Stimulated activated CD4-positive, alpha-beta T cell treated with anti-CD3 and anti-CD28 coated beads, Interleukin-4, amount 100 ng/mL, for 48 hours (primary cell): ENCODE results near the gene ZNF487.
A peak's percentile ranks its signal among the peaks of the same experiment; 100 is the strongest.
"Not testable (repeated sequence)": the region's sequence is repeated elsewhere in the genome, so short reads cannot be mapped to it uniquely, and the experiment has no call there.

Source experiments
- DNase-seq, 2 donors: peaks; one replicate each; pipeline ENCODE4 v3.0.0-alpha.2; 2020; ENCODE audit warnings: low read depth in 2 of 2

Gene ZNF487

DNA sequence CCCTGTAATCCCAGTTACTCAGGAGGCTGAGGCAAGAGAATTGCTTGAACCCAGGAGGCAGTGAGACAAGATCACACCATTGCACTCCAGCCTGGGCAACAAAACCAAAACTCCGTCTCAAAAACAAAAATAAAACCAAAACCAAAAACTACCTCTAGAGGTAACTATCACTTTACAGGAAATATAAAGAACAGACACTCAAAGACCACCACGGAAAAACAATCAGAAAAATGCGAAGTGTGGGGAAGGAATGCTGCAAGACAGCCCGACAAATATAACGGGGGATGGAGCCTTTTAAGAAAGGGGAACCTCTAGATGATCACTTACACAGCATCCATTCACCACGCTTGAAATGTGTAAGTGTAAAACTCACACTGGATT, 32.2 kb upstream of the ZNF487 start:
- DNase-seq = no peak

DNA sequence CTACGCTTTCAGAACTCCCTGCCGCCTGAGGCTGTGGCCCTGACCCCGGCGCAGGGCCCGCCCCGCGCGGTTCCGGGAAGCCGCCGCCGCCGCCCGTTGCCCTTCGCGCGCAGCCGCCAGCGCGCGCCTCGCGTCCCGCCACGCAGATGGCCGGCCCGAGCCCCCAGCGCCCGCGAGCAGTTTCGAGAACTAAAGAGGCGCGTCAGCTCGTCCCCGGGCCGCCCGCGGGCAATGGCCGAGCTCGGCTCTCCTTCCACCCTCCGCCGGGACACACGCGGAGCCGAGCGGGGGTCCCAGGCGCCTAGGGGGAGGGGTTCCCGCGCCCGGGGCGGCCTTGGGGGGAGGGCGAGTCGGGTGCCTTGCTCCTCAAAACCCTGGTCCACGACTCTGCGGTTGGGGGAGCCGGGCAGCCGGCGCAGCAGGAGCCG, 29.7 kb upstream of the ZNF487 start:
- no peak for DNase-seq

DNA sequence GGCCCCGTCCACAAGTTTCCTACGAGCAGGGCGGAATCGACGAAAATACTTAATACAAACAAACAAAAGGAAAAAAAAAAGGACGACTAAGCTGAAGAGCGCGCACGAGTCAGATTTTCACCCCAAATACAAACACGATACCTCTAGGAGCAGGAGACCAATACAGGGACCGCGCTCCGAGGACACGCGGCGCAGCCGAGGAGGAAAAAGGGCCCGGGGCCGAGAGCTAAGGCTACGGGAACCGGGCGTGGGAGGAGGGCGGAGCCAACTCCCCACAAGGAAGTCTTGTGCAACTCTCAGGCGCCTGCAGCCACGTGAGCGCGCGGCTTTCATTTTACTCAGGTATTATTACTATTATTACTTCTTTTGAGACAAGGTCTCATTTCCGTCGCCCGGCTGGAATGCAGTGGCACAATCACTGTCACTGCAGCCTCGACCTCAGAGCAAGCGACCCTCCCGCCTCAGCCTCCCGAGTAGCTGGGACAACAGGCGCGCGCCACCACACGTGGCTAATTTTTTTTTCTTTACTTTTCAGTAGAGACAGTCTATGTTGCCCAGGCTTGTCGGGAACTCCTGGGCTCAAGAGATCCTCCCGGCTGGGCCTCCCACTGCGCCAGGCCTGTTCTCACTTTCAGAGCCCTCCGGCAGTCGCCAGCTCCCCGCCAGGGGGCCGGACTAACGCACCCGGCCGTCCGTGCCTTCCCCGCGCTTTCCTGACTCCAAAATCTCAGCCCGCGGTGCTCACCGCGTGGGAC, 29.2 kb upstream of the ZNF487 start:
- peak; percentile 87 to 93 for DNase-seq

DNA sequence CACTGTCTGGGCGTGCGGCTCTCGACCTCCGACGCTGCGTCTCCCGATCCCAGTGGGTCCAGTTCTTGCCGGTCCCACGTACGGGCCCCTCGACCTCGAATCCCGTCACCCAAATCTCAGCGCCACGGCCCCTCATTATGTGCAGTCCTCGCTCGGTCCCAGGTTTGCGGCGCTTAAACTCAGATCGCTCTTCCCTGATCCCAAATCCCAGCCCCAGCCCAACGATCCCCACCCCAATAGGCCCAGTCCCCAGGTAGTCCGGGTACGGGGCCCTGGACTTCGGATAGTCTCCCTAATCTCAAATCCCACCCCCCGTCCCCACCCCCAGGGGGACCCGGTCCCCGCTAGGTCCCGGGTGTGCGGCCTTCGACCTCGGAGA, 28.6 kb upstream of the ZNF487 start:
- DNase-seq = no peak

DNA sequence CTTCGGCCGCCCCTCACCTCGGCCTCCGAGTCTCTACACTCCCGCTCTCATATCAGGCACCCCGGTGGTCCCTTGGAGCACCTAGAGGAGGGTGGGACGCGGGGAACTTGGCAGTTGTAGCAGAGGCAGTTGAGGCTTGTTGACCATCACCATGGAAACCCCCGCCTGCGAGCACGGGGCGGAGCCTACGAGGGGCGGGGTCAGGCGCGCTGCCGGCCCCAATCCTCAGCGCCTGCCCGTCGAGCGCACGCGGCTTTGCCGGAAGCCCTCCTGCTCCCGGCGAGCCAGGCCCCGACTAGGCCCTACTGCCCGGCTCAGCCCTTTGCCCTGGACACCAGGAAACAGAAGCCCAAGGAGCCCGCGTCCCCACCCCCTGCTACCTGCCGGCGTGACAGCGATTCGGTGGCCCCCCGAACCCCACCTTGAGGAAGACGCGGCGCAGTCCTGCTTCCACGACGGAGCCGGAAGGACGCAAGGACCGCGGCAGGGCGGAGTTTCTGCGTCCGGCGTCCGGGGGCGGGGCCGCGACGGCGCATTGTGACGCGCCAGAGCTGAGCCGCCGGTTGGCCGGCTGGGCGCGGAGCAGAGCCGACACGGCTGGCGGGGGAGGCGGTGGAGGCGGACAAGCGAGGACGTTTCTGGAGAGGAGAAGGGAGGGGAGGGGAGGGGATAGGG, 28.1 kb upstream of the ZNF487 start, which contains the start of gene HNRNPF:
Gene HNRNPF, minus strand, starts transcription at position 477 of the 675 bp plus-strand sequence. CDS start 21,302 bp downstream, outside the sequence.
- DNase-seq = peak; percentile 93 to 94

DNA sequence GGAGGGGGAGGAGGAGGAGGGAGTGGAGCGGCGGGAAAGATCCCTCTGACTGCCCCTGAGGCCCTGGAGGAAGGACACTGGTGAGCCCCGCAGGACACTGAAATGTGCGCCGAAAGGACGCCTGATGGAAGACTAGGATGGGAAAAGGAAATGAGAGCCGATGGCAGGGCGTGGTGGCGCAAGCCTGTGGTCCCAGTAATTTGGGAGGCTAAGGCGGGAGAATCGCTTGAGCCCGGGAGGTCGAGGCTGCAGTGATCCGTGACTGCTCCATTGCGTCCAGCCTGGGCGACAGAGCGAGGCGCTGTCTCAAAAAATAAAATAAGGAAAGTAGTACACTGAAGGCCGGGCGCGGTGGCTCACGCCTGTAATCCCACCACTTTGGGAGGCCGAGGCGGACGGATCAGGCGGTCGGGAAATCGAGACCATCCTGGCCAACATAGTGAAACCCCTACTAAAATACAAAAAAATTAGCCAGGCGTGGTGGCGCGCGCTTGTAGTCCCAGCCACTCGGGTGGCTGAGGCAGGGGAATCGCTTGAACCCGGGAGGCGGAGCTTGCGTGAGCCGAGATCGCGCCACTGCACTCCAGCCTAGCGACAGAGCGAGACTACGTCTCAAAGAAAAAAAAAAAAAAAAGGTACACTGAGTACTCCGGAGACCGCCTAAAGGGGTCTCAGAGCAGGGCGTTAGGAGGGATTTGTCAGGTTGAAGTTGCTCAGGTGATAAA, 27.4 kb upstream of the ZNF487 start:
- DNase-seq = peak in 1 of 2 donors; percentile 65

DNA sequence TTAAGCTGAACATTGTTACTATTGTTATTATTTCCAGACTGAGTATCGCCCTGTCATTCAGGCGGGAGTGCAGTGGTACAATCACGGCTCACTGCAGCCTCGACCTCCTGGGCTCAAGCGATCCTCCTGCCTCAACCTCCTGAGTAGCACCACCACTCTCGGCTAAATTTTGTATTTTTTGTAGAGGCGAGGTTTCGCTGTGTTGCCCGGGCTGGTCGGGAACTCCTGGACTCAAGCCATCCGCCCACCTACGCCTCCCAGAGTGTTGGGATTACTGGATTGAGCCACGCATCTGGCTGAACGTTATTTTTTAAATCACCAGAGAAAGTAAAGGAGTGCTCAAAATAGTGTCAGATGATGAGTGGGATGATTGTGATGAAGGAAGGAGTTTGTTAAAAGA, 26.6 kb upstream of the ZNF487 start:
- no peak for DNase-seq

DNA sequence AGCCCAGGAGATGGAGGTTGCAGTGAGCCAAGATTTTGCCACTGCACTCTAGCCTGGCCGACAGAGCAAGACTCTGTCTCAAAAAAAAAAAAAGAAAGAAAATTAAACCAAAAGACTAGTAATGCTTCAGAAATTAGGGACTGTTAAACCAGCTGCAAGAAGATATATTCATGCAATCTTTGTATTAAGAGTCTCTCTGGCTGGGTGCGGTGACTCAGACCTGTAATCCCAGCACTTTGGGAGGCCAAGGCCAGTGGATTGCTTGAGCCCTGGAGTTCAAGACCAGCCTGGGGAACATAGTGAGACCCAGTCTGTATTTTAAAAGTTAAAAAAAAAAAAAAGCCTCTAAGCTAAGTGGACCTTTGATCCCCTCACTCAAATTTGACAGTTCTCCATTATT, 25.4 kb upstream of the ZNF487 start:
- no peak for DNase-seq

DNA sequence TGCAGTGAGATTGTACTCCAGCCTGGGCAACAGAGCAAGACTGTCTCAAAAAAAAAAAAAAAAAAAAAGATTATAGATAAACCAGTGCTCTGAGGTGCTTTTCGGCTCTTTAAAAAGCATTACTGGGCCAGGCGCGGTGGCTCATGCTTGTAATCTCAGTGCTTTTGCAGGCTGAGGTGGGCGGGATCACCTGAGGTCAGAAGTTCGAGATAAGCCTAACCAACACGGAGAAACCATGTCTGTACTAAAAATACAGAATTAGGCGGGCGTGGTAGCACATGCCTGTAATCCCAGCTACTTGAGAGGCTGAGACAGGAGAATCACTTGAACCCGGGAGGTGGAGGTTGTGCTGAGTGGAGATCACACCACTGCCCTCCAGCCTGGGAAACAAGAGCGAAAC, 21.4 kb upstream of the ZNF487 start:
- no peak for DNase-seq

DNA sequence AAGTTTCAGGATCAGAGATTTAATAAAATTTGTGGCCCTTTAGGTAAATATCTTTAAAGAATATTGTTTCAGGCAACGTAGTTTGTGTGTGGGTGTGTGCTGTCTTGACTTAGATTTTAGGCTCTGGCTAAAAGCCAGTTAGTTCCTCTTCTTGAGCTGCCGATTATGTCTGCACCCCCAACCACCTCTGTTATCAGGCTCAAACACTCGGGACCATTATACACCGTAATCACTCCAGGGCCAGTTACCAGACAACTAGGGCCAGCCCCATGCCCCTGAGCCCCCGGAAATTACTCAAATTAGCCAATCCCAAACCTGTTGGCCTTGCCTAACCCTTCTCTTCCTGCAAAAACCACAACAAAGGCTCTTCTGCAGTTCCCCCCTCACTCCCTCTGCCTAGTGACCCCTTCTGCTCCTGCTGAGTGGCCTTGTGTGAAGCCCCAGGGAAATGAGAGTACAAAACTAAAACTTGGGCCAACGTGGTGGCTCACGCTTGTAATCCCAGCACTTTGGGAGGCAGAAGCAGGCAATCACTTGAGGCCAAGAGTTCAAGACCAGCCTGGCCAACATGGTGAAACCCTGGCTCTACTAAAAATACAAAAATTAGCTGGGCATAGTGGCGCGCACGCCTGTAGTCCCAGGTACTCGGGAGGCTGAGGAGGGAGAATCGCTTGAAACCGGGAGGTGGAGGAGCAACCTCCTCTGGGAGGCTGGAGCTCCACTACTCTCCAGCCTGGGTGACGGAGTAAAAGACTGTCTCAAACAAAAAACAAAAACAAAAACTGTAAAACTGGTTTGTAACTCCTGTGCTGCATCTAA, 18.8 kb upstream of the ZNF487 start:
- DNase-seq = no peak

DNA sequence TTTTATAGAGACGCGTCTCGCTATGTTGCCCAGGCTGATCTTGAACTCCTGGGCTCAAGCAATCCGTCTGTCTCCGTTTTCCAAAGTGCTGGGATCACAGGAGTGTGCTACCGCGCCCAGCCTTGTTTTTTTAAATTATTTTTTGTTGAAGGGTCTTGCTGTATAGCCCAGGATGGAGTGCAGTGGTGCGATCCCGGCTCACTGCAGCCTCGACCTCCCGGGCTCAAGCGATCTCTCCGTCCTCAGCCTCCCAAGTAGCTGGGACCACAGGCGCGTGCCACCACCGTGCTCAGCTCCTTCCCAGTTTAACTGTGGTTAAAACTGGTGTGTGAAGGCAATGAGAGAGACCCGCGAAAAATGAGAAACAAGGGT, 16.9 kb upstream of the ZNF487 start:
- DNase-seq = no peak

DNA sequence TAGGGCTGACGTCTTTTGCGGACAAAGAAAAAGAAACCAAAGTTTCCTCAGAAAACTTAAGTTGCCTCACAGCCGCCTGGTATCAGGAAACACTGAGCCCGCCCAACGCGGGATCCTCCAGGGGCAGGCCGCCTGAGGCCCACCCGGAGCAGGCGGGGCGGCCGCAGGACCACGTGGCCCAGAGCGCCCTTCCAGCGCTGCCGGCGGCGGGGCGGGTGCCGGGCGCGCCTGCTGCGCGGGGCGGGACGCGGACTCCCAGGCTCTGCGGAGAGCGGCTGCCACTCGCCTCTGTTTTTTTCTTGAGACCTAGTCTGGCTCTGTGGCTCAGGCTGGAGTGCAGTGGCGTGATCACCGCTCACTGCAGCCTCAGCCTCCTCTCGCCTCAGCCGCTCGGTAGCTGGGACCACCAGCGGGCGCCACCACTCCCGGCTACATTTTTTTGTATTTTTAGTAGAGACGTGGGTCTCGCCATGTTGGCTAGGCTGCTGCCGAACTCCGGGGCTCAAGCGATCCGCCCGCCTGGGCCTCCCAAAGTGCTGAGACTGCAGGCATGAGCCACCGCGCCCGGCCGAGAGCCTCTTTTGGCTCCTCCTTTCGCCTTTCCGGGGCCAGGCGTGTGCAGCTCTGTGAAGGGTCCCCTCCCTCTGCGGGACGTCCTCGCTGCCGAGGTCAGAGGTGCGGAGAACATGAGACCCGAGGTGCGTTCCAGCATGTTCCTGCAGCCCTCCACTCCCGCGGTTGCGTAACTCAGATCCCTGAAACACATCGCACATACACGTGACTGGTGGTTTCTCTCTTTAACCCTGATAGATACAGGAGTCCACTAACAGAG, 16.3 kb upstream of the ZNF487 start:
- DNase-seq = peak; percentile 73 to 85

DNA sequence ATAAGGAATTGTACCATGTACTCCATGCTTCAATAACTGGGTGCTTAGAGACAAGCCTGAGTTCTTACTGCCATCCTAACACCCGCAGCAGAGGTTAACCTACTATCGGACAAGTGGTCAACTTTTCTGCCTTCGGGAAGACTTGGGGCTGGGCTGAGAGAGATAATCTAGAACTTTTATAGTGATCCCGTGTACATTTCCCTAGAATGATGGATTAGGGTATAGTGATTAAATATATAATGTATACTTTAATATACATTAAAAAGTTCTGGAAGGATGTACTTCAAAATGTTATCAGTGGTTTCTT, 15.8 kb upstream of the ZNF487 start:
- no peak for DNase-seq

DNA sequence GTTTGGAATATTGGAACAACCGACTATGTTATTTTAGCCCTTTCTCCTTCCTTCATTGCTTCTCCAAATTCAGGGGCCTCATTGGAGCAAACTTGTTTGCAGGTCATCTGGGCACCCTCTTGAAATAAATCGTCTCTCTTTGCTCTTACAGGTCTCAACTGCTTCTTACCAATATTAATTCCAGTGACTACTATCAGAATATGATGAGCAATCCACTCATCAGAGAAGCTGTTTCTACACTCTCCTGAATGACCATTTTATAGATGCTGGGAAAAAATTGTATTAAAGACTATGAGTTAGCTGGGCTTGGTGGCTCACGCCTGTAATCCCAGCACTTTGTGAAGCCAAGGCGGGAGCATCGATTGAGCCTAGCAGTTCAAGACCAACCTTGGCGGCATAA, 15.4 kb upstream of the ZNF487 start:
- DNase-seq = no peak

DNA sequence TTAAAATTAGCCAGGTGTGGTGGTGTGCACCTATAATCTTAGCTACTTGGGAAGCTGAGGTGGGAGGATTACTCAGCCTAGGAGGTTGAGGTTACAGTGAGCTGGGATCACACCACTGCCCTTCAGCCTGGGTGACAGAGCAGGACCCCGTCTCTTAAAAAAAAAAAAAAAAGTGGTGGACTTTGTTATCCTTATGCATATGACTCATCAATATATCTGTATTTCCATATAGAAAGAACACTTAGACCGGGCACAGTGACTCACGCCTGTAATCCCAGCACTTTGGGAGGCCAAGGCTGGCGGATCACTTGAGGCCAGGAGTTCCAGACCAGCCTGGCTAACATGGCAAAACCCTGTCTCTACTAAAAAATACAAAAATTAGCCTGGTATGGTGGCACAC, 15.0 kb upstream of the ZNF487 start:
- not testable (repeated sequence) for DNase-seq

DNA sequence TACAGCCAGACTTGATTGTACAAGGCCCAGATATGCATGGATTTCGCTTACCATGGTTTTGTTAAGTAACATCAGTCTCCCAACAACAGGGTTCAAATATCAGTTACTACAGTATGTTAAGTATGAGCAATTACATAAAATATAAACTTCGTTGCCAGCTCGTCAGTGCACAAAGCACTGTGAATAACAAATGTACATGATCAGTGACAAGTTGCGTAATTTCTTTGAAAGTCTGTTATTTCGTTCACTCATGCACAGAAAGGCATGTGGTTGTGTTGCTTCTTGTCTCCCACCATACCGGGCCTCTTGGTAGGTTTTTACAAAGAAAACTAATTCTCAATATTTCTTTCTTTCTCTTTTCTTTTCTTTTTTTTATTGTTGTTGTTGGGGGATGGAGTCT, 12.5 kb upstream of the ZNF487 start:
- no peak for DNase-seq

DNA sequence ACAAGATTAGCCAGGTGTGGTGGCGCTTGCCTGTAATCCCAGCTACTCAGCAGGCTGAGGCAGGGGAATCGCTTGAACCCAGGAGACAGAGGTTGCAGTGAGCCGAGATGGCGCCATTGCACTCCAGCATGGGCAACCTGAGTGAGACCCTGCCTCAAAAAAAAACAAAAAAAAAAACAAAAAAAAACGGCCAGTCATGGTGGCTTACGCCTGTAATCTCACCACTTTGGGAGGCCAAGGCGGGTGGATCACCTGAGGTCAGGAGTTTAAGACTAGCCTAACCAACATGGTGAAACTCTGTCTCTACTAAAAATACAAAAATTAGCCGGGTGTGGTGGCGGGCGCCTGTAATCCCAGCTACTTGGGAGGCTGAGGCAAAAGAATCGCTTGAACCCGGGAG, 10.4 kb upstream of the ZNF487 start:
- not testable (repeated sequence) for DNase-seq

DNA sequence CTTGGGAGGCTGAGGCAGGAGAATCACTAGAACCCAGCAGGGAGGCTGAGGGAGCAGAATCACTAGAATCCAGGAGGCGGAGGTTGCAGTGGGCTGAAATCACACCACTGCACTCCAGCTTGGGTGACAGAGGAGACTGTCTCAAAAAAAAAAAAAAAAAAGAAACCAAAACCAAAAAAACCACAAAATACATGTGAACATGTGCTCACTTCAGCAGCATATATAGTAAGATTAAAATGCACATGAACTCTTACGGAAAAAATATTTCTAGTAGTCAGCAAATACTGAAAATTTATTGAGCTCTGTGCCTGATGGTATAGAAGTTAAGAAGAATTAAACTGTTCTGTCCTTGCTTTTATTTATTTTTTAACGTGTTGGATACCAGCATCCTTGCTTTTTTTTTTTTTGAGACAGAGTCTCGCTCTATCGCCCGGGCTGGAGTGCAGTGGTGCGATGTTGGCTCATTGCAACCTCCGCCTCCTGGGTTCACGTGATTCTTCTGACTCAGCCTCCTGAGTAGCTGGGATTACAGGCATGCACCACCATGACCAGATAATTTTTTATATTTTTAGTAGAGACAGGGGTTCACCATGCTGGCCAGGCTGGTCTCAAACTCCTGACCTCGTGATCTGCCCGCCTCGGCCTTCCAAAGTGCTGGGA, 9.6 kb upstream of the ZNF487 start:
- no peak for DNase-seq

DNA sequence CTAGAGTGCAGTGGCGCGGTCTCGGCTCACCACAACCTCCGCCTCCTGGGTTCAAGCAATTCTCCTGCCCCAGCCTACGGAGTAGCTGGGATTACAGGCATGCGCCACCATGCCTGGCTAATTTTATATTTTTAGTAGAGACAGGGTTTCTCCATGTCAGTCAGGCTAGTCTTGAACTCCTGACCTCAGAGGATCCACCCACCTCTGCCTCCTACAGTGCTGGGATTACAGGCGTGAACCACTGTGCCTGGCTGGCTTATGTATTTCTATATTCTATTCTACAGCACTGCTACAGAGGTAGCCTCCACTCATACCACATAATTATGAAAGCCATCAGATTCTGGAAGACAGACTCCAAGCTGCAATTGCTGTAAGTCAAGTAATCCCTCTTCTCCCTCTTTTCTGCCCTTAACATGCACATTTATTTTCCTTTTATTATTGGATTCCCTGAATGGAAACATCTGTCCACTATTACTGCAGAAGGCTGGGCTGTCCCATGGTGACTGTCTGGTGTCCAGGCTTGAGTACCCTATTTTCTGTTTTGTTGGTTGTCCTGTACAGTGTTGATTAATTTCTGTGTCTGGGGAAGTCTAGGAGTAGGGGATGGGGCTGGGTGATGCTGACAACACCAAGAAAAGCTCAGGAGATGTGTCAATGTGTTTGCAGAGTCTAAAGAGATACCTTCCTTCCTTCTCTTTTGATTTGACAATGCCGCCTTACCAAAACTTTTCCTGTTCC, 5.8 kb upstream of the ZNF487 start:
- DNase-seq = no peak
